OCI-LY1 (cell line): ENCODE results near the gene DACH1.

Experiments used
- CTCF ChIP-seq: fragments of 200-600 bp; sonication (generic), shearing (Covaris generic); IDR thresholded peaks from 2 replicates; pipeline ENCODE4 v1.5.1; 2017; ENCODE audit warnings: mild to moderate bottlenecking, antibody characterized with exemption, low read length, moderate library complexity, mixed read lengths
- EZH2 ChIP-seq: fragments of 200-600 bp; sonication (generic), shearing (Covaris generic); IDR thresholded peaks from 2 replicates; pipeline ENCODE4 v1.8.0; 2017; ENCODE audit warnings: borderline replicate concordance, mixed run types, mild to moderate bottlenecking, antibody characterized with exemption, low read length, moderate library complexity, mixed read lengths

GRCh38 chr13:71459708-71460107 lies 407.3 kb downstream of the DACH1 start:
- TF ChIP-seq CTCF (no peak), EZH2 (no peak)
